NCI-H1105 treated with DMSO at 0.1 percent for 48 hours (cell line): Measurements from ENCODE around the gene BDNF.
A peak's percentile ranks its signal among the peaks of the same experiment; 100 is the strongest.
"Not testable (repeated sequence)": the region's sequence is repeated elsewhere in the genome, so short reads cannot be mapped to it uniquely, and the experiment has no call there.

Experiments used
- DNase-seq: peaks from one replicate; lab custom pipeline; 2025; lab: John Stamatoyannopoulos, UW

The BDNF gene

DNA sequence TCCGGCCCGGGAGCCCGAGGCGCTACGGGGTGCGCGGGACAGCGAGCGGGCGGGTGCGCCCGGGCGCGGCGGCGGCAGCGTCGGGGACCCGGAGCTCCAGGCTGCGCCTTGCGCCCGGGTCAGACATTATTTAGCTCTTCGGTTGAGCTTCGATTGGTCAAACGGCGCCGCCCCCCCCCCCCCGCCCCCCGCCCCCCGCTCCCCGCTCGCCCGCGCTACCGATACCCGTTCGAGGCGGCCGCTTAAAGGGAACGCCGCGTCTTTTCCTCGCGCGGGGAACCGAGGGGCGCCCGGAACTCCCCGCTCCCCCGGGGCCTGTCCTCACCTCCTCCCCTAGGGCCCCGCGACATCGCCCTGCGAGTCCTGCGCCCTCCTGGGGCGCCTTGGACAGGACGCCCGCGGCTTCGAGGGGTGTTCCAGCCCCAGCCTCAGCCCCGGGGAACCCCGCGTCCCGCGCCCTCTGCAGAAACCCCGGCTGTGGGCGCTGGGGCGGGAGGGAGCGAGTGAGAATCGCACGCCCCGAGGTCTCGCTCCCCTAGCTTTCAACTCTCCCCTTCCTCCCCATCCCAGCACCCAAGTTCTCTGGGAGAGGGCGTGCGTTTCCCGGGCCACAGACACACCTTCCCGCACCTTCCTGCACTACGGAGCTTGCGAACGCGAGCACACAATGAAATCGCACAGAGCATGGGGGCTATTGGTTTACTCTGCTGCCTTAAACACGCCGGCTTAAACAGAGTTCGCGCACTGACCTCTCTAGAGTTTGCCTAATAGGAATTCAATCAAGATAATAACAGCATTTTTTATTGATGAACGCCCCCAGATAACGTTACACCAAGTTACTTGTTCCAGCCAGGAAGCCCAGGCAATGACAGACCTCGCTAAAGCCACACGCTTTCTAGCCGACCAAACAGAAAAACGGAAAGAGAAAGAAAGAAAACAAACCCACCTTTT lies at the start of gene BDNF:
BDNF (minus strand) TSS at position 105 of the 951 bp plus-strand sequence. CDS start 41,891 bp downstream, outside the sequence.
- peak; percentile 52 for DNase-seq

DNA sequence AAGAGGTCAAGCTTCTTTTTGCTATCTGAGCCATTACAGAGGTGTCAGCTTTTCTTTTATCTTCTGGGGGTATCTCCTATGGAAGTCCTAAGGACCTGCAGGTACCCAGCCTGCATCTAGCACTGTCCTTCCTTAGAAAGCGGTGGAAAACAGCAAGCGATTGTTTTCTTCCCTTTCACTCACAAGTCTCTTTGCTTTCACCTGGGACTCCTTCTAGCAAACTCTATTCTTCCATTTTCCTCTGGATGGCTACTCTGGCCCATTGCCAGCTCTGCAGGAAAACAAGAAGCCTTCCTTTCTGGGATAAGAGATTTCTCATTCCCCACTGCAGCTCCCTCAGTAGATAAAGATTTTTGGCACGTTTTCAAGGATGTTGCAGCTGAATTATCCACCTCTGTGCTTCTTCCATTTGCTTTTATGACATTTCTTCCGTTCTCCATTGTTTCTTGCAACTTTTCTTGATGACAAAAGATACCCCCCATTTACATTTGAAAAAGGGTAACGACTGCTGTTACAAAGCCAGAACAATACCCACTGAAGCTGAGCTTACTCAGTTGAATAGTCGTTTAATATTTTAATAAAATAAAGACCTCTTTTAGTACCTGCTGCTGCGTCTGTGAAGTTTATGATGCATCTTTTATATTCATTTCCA lies 40.2 kb upstream of the BDNF start:
- DNase-seq, result peak; percentile 21

DNA sequence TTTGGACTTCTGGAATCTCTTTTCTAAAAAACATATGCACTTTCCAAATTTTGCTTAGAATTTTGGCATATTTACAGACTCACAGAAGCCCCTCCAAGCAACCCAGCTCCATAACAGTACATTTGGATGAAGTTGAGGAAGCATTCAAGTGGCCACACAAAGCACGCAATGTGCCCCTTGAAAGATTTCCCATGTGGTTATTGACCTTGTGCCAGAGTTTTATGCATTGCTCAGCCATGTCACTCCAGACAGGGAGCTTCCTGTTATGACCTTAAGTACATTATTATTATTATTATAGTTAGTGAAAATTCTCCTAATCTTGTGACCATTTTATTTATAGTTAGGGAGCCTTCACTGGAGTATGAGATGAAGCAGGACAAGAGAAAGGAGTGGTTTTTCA lies 35.0 kb upstream of the BDNF start:
- no peak for DNase-seq

DNA sequence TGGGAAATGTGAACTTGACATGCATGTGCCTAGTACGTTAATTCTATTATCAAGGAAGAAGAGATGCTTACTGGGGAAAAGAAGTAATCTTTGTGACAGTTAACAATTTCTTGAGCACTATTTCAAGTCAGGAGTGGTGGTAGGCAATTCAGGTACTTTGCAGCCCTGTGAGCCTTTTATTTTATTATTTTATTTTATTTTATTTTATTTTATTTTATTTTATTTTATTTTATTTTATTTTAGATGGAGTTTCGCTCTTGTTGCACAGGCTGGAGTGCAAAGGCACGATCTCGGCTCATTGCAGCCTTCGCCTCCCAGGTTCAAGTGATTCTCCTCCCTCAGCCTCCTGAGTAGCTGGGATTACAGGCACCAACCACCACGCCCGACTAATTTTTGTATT lies 31.5 kb upstream of the BDNF start:
- not testable (repeated sequence) for DNase-seq

DNA sequence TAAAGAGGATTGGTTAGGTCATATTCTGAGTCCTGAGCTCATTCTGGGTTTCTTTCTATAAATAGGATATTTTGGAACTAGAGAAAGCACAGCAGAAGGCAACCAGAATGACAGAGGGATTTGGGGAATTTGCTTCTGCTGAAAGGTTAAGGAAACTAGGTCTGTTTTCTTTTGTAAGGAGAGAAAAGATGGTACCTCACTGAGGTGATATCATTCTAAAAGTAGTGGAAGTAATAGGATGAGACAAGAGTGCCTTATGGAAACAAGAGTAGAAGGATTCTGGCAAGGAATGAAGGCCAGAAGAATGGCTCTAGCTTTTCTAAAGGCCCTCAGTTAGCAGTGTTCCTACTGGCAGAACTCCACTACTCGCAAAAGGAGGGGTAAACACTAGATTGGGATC lies 26.7 kb upstream of the BDNF start:
- no peak for DNase-seq

DNA sequence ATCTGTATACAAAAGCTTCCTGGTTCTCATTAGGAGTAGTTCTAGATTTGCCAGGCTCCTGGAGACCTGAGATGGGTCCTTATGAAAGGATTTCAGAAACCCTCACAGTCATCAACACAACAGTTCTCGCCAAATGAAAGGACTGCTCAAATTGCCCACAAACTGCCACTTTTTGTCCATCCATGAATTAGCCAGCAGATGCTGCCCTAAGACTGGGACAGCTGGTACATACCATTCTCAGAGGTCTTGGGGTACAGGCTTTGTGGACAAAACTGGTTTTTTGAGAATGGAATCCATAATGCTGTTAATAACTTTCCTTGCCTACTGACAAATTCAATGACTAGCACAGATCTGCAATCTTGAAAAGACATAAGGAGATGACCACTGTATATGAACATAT lies 23.4 kb upstream of the BDNF start:
- no peak for DNase-seq

DNA sequence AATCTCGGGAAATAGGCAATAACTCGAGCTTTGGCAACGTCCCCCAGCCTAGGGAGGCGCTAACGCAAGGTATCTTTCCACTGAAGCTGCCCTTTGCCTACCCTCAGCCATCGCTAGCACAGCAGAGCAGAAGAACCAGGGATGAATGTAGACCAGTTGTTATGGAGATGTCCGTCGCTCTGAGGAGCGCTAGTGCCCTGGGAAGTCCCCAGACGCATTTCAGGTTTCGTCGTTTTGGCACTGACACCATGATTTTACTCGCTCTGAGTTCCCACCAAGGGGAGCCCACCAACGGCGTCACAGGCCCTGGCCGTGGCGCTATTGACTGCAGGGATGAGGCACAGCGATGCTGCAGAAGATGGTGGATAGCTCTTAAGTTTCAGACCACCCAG lies 22.7 kb upstream of the BDNF start:
- DNase-seq, result no peak

DNA sequence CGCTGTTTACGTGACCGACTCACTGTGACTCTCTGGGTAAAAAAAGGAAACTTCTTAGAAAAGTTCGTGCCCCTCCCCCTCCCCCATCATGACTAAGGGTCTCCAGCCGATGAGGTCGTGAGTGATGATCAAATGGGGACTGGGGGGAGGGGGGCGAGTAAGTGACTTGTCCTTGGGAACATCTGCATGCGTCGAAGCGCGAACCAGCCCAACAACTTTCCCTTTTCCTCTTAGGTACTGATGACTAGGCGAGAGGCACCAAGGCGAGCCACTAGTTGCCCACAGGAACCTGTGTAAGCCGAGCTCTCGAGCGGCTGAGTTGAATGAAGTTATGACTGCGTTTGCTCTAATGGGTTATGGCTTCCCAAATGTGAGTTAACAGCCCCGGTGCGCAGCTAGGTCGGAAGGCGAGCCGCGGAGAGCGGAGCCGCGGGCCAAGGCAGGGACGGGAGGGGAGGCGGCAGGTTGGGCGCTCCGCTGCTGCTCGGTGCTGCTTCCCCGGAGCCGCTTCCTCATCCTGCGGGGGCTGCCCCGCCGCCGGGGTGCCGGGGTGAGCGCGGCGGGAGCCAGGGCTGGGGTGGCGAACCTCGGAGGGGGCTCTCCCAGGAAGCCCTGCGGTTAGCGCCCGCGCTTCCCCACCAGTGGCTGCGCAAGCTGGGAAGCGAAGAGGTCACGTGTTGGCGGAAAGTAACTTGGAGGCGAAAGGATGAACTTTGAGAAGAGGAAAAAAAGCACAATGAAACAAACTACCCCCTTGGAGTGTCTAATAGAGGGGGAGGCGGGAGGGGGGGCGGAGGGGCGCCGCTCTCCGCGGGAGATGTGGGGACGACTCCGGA lies 22.1 kb upstream of the BDNF start:
- DNase-seq, result no peak

DNA sequence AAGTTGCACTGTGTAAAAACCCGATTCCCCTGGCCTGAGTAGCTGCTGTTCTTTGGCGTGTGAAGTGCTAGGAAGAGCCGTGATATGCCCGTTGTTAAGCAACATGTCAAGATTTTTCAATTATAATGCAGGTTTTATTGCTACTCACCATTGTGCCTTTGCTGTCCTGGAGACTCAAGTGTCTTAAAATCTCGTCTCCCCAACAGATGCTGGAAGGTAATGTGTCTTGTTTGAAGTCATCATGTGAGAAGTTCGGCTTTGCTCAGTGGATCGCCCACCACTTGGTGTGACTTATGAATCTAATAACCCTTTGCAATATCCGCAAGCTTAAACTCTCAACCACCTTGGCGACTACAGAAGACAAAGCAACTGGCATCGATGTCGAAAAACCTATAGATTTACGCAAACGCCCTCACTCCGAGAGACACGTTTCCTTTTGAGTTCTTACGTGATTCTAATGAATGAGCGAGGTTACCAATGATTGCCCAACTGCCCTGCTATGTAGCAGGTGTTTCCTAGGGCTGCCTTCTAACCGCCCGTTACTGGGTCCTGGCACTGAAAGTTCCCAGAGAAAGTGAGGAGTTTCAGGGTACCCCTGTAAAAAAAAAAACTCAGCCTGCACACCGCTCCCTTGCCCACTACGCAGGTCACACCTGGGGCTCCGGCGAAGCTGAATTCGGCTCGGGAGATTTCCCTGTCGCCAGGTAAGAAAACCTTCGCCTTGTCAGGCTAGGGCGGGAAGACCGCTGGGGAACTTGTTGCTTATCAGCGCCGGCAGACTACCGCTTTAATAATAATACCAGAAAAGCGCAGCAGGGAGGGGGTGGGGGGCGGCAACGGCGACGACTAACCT lies 21.2 kb upstream of the BDNF start:
- DNase-seq, result peak; percentile 46

DNA sequence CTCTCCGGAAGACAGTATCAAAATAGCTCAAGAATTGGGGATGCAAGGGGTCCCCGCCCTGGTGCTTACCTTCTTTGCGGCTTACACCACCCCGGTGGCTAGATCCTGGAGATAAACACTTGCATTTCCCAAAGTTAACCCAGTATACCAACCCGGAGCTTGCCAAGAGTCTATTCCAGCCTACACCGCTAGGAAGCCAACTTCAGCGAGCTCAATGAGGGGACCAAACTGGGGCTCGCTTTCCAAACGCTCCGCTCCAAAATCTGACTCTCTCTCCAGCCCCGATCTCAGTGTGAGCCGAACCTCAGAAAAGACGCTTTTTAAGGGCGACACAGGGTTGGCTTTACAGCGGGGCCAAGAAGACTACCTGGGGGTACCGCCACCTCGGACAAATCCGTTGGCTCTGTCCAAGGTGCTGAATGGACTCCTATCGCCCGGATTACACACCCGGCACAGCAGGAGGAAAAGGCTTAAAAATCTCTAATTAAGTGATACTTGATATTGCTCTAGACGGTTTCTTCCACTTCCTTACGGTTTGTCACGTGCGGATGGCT lies 20.1 kb upstream of the BDNF start:
- peak; percentile 34 for DNase-seq

DNA sequence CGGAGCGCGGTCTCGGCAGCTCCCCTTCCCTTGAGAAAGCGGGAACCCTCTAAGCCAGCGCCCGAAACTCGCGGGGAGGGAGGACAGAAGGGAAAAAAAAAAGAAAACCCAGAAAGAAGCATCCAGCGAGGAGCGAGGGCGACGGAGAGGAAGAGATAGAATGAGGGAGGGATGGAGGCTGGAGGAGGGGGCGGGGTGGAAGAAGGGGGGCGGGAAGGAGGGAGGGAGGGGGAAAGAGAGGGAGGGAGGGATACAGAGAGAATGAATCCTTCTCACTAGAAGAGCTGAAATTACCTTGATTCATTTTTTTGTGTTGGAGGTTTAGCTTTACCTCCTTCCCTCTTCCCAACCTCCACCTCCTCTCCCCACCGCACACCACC lies 19.3 kb upstream of the BDNF start:
- no peak for DNase-seq

DNA sequence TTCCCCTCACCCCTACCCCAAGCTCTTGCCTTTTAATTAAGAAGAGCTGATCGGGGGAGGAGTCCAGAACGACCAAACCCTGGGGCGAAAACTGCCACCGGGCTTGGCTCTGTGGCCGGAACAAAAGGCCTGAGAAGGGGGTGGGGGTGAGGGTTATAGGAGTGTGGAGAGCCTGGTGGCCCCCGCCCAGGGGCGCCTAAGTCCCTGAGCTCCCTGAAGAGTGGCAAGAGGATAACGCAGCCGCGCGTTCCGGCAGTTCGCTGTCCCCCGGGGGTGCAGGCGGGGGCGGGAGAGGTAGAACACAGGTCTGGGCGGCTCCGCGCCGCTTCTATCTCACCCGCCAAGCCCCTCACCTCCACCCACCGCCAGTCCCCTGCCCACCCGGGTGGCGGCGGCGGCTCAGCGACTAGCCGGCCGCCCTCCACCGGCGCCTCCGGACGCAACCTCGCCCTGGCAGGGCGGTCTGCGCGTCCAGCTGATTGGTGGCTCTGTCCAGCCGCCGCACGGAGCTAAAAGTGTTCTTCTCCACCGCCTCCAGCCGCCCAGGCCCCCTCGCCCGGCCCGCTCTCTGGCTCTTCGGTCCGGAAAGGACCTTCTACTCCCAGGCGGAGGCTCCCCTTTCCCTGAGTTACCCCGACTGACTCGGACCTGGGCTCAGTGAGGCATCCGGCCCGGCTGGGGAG lies 18.7 kb upstream of the BDNF start:
- DNase-seq, result peak; percentile 70

DNA sequence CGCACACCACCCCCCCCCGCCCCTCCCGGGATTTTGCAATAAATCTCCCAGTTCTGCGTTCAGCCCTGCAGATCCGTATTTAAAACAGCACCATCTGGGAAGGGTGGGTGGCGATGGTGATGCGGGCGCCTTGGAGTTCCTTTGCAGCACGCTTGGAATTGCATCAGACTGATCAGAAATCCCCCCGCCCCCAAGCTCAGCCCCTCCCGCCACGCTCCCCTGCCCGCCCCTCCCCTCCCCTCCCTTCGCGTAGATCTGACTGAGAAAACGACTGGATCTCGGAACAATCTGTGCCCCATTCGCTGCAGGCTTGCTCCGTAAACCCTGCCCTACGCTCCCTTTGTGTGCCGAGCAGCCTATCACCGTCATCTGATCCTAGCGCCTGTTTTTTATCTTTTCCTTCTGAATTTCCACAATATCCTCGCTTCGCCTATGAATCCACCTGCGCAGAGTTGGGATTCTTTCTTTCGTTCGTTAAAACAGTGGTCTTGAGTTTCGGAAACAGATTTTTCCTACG lies 18.1 kb upstream of the BDNF start:
- DNase-seq, result peak; percentile 72

DNA sequence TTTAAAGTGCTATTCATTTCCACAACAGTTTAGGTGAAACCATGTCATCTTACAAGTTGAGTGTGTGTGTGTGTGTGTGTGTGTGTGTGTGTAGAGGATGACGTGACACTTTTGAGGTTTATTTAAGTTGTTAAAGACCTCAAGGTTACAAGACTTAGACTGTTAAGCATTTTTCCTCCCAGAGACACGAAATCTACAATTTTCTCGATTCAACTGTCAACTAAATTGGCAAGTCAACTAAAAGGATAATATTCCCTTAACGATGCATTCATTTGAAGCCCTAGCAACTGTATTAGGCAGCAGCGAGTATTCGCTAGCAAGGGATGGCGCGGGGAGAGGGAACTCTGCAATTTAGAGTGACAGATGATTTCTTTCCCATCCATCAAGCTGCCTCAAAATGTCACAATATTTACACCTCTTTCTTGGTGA lies 17.6 kb upstream of the BDNF start:
- peak; percentile 57 for DNase-seq

DNA sequence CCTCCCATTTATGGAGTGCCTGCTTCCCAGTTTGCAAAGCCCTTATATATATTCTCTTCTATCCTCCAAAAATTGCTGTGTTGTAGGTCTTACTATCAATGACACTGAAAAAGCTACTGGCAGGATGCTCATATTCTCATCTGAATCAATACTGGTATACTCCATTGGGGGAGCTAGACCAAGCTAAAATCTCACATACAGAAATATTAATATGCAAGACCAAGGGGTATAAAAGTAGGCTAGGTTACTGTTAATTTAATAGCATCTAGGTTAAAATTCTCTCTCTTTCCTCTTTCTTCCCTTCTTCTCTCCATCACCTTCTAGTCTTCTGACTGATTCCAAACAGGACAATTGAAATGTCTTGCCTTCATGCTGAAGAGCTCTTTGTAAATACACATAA lies 17.1 kb upstream of the BDNF start:
- peak; percentile 31 for DNase-seq

DNA sequence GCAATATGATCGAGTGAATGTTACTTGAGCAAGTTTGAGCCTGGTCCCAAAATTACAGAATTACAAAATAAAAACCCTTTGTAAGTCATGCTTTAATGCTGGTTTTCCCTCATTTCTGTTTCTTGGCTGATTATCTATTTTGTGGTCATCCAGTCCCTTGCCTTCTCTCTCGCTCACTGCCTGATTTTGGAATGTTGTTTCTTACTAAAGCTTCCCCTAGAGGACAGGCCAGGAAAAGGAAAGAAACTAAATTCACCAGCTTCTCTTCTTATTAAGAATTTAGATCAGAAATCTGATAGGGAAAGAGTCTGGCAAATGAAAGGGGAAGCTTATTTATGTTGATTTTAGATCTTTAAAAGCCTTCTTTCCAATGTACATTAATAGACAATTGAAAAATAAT lies 16.6 kb upstream of the BDNF start:
- no peak for DNase-seq

DNA sequence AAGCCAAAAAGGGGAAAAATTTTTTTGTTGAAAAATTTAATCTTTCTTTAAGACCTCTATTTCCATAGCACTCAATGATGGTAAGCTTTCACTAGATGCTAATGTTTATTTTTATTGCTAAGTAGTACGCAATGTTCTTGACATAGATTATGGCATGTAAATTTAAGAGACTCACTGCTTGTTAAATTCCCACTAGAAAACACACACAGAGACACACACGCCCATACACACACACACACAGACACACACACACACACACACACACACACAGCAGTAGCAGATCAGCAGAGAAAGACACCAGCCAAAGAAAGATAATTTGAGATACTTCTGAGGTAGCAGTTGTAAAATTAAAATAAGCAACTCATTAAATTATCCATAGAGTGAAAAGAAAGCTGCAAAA lies 16.0 kb upstream of the BDNF start:
- no peak for DNase-seq

DNA sequence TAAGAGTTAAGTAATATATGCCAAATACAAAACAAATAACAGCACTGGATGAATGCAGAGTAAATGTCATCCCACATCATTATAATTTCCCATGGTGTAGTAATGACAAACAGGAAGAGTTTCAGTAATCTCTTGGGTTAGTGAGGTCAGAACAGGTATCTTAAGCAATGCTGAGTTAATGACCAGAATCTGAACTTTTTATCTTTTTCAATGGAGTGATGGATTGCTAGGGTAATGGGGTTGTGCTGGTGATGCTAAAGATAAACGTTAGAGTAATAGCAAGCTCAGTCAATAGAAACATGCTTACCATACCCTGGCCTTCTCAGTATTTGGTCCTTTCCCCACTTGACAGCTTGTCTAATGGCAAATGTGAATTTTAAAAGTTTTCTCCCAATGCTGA lies 11.5 kb upstream of the BDNF start:
- DNase-seq, result no peak

DNA sequence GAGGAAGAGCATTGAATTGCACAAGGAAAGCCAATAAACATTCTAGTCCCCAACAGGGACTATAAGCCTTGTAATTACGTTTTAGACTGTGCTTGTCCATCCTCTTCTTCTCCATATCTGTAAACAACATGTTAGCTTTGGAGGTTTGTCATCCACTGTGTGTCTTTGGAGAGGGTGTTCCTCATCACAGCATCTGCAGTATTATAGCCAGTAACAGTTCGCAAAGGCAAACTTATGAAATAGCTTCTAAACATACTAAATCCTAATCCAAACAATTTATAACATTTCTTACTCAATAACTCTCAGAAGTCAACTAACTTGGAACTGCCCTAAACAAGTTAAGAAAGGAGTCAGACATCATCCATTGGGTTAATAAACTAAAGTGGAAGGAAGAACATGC lies 10.3 kb upstream of the BDNF start:
- no peak for DNase-seq

DNA sequence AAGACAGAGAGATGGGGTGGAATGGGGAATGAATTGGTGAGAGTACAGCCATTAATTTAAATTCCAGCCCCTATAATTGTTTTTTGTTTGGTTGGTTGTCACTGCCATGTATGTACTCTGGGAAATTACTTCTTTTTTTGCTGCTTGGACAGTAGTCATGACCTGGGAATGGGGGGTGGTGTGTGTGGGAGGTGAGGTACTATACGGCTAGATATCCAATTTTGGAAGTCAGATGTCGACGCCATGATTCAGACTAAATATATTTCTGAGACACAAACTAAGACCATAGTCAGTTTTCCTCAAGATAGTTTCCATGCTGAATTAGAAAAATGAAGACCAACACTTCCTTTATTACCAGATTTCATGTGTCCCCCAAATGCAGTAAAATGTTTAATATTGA lies 7.4 kb upstream of the BDNF start:
- DNase-seq, result no peak
